Common myeloid progenitor, CD34-positive (primary cell): Measurements from ENCODE around the gene TLX2. TPM values are rescaled to one million over a fixed set of nuclear protein-coding genes. Genes with fewer than 3 reads are reported as not detected.
"Not testable (repeated sequence)": the region's sequence is repeated elsewhere in the genome, so short reads cannot be mapped to it uniquely, and the experiment has no call there.

Experiments
- CTCF ChIA-PET: fragments of 350-600 bp; sonication (Branson Sonifier 250); formaldehyde crosslinking; loops from one replicate; lab custom pipeline; 2021; ENCODE audit warnings: antibody characterized with exemption; lab: Charles Lee
- POLR2A ChIA-PET: fragments of 350-600 bp; sonication (Branson Sonifier 250); formaldehyde crosslinking; loops from one replicate; lab custom pipeline; 2021; ENCODE audit warnings: antibody characterized with exemption; lab: Charles Lee
- DNase-seq, 3 donors: peaks; one replicate each; pipeline versions ENCODE4 v3.0.0 to v3.0.0-alpha.2; 2013
- H3K27ac ChIP-seq, 2 experiments: 1 replicate in 1 of 2; 2 replicates in 1 of 2; pipeline ENCODE4 v1.7.0; 2013; ENCODE audit warnings: inconsistent platforms in 2 of 2, low read length in 2 of 2, mild to moderate bottlenecking in 2 of 2, low read depth in 1 of 2, moderate library complexity in 1 of 2; ENCODE audit not compliant: severe bottlenecking in 2 of 2, insufficient read depth in 1 of 2, poor library complexity in 1 of 2
- H3K27me3 ChIP-seq, 5 experiments: replicated peaks in 2 of 5; 1 replicate in 3 of 5; 2 replicates in 2 of 5; pipeline versions ENCODE4 v1.6.1 to v1.7.0; 2013; ENCODE audit warnings: low read length in 4 of 5, mild to moderate bottlenecking in 2 of 5, moderate library complexity in 2 of 5, inconsistent platforms in 1 of 5; ENCODE audit not compliant: insufficient read depth in 5 of 5, control insufficient read depth in 4 of 5
- H3K36me3 ChIP-seq, 4 experiments: 1 replicate in 2 of 4; 2 replicates in 2 of 4; pipeline versions ENCODE4 v1.6.1 to v1.7.0; 2013; ENCODE audit warnings: low read length in 3 of 4, control low read depth in 1 of 4, mild to moderate bottlenecking in 1 of 4; ENCODE audit not compliant: control insufficient read depth in 4 of 4, insufficient read depth in 4 of 4
- H3K4me1 ChIP-seq, 4 experiments: 1 replicate in 3 of 4; 2 replicates in 1 of 4; pipeline versions ENCODE4 v1.6.1 to v1.7.1; 2013; ENCODE audit warnings: low read length in 3 of 4, mild to moderate bottlenecking in 3 of 4, control low read depth in 1 of 4, inconsistent platforms in 1 of 4, moderate library complexity in 1 of 4; ENCODE audit not compliant: control insufficient read depth in 4 of 4, insufficient read depth in 4 of 4; ENCODE audit errors: control extremely low read depth in 1 of 4
- H3K4me3 ChIP-seq, 7 experiments: 1 replicate in 4 of 7; 2 replicates in 3 of 7; pipeline versions ENCODE4 v1.5.1 to v1.7.0; 2013; ENCODE audit warnings: mild to moderate bottlenecking in 7 of 7, low read length in 6 of 7, moderate library complexity in 6 of 7, inconsistent platforms in 2 of 7, low read depth in 2 of 7, control low read depth in 1 of 7; ENCODE audit not compliant: insufficient read depth in 4 of 7, control insufficient read depth in 1 of 7; ENCODE audit errors: extremely low read depth in 1 of 7
- H3K9me3 ChIP-seq, 5 experiments: 1 replicate in 4 of 5; 2 replicates in 1 of 5; pipeline versions ENCODE4 v1.6.1 to v1.7.1; 2013; ENCODE audit warnings: low read length in 4 of 5, mild to moderate bottlenecking in 2 of 5, inconsistent platforms in 1 of 5, low read depth in 1 of 5, moderate library complexity in 1 of 5; ENCODE audit not compliant: control insufficient read depth in 4 of 5, insufficient read depth in 2 of 5; ENCODE audit errors: control extremely low read depth in 1 of 5
- WGBS: methylation state at CpG from one replicate; pipeline ENCODE4 v1.1.5; 2013; ENCODE audit not compliant: insufficient coverage; 5-methylcytosine and 5-hydroxymethylcytosine counted together
- polyA plus RNA-seq: library from polyadenylated mRNA; unstranded; fragments of 120-200 nt; gene quantifications from one replicate; pipeline ENCODE4 v1.2.1, GENCODE V29; 2013

TLX2 gene
- not detected for polyA plus RNA-seq

- Histone ChIP-seq H3K4me3 (peak within 1 kb of the TSS in 4 of 7 experiments; percentile 22 to 56 (median 52)), H3K4me1 (peaks cover 0 to 38% (median 30%) of the 10 kb centered on the region in 4 experiments), H3K36me3 (no peaks in the 10 kb centered on the region), H3K27ac (no peak within 1 kb of the TSS), H3K27me3 (peaks cover 16 to 99% (median 55%) of the 10 kb centered on the region in 5 experiments), H3K9me3 (peaks cover 0 to 6% (median 0%) of the 10 kb centered on the region in 5 experiments)
- DNase-seq, result peak in 2 of 3 donors; percentile 40 to 42
- ChIA-PET POLR2A (interaction anchor here (1.1 kb wide), 1 partner anchor 15 kb away, joined by 3 read pairs; the partner anchor contains the start of genes AUP1 and HTRA2), CTCF (interaction anchor here (1.1 to 9.0 kb wide), 6 partner anchors 9 to 73 kb away, joined by 3 to 53 read pairs (median 7); partner anchors contain the start of genes AUP1, CCDC142, HTRA2 and TTC31)
- under 1% methylated on average over 58 of the region's 82 CpGs for WGBS
Measured at GRCh38 chr2:74514368-74515270, at the start of gene TLX2. Gene TLX2 (plus strand): TSS chr2:74514450. CDS start chr2:74514807, 357 bp downstream.

- H3K4me3 ChIP-seq, DNase-seq, H3K9me3 ChIP-seq, H3K27me3 ChIP-seq: not testable (repeated sequence)
- POLR2A ChIA-PET, result interaction anchor here (2.9 kb wide), 1 partner anchor 12 kb away, joined by 12 read pairs; the partner anchor contains the start of gene WBP1
- CTCF ChIA-PET, result interaction anchor here (1.5 kb wide), 1 partner anchor 62 kb away, joined by 5 read pairs; no protein-coding TSS in a partner anchor
- Histone ChIP-seq H3K27ac (peak overlapping the region in 1 of 2 experiments; percentile 84), H3K36me3 (peaks cover 0 to 16% (median 15%) of the 10 kb centered on the region in 4 experiments), H3K4me1 (peaks cover 12 to 34% (median 25%) of the 10 kb centered on the region in 4 experiments)
- 99% methylated on average over 9 of the region's 12 CpGs for WGBS
Measured at GRCh38 chr2:74470742-74471141, 43.5 kb upstream of the TLX2 start.

GRCh38 chr2:74471332-74472065 lies 42.8 kb upstream of the TLX2 start:
- Histone ChIP-seq H3K27ac (peak overlapping the region; percentile 78 to 84), H3K9me3 (no peaks in the 10 kb centered on the region), H3K27me3 (no peaks in the 10 kb centered on the region), H3K36me3 (peaks cover 0 to 21% (median 17%) of the 10 kb centered on the region in 4 experiments), H3K4me1 (peaks cover 7 to 29% (median 21%) of the 10 kb centered on the region in 4 experiments), H3K4me3 (peak overlapping the region; percentile 40 to 93 (median 87))
- ChIA-PET POLR2A (interaction anchor here (1.3 to 2.9 kb wide), 2 partner anchors 13 to 17 kb away, joined by 4 to 12 read pairs; partner anchors contain the start of genes INO80B and WBP1), CTCF (interaction anchor here (0.8 to 1.5 kb wide), 2 partner anchors 51 to 61 kb away, joined by 3 to 5 read pairs; no protein-coding TSS in a partner anchor)
- no peak for DNase-seq
- WGBS, result 97% methylated on average over 3 of the region's 16 CpGs

GRCh38 chr2:74472086-74472944 lies 41.9 kb upstream of the TLX2 start, which contains the start of gene MRPL53:
Gene MRPL53 (minus strand): TSS chr2:74472680. CDS start chr2:74472660, 20 bp downstream.
- H3K27ac ChIP-seq, result peak within 1 kb of the TSS; percentile 78 to 84
- CTCF ChIA-PET, result interaction anchor here (0.7 to 3.9 kb wide), 12 partner anchors 11 to 222 kb away, joined by 3 to 39 read pairs (median 4); partner anchors contain the start of genes CCDC142, INO80B, TTC31 and WBP1
- no peaks in the 10 kb centered on the region for H3K27me3 ChIP-seq
- POLR2A ChIA-PET, result interaction anchor here (0.6 to 2.9 kb wide), 4 partner anchors 9 to 82 kb away, joined by 3 to 13 read pairs (median 8); partner anchors contain the start of genes CCDC142, INO80B, TTC31 and WBP1
- peak within 1 kb of the TSS; percentile 40 to 93 (median 87) for H3K4me3 ChIP-seq
- 0% methylated on average over 65 of the region's 66 CpGs for WGBS
- H3K36me3 ChIP-seq, result peaks cover 0 to 24% (median 19%) of the 10 kb centered on the region in 4 experiments
- H3K4me1 ChIP-seq, result peaks cover 7 to 35% (median 21%) of the 10 kb centered on the region in 4 experiments
- peak; percentile 98 to 99 (median 99) for DNase-seq
- no peaks in the 10 kb centered on the region for H3K9me3 ChIP-seq

- DNase-seq, result no peak
- WGBS, result 0% methylated on average over 4 of the region's 7 CpGs
- H3K4me3 ChIP-seq, result peak overlapping the region; percentile 40 to 93 (median 87)
- POLR2A ChIA-PET, result interaction anchor here (0.6 to 2.9 kb wide), 4 partner anchors 9 to 81 kb away, joined by 3 to 13 read pairs (median 8); partner anchors contain the start of genes CCDC142, INO80B, TTC31 and WBP1
- peaks cover 2 to 25% (median 19%) of the 10 kb centered on the region in 4 experiments for H3K36me3 ChIP-seq
- CTCF ChIA-PET, result interaction anchor here (0.7 to 3.9 kb wide), 10 partner anchors 10 to 223 kb away, joined by 3 to 39 read pairs (median 4); partner anchors contain the start of genes CCDC142, INO80B, TTC31 and WBP1
- H3K9me3 ChIP-seq, result no peaks in the 10 kb centered on the region
- no peaks in the 10 kb centered on the region for H3K27me3 ChIP-seq
- H3K4me1 ChIP-seq, result peaks cover 7 to 39% (median 21%) of the 10 kb centered on the region in 4 experiments
- peak overlapping the region; percentile 78 to 84 for H3K27ac ChIP-seq
Measured at GRCh38 chr2:74472945-74473258, 41.3 kb upstream of the TLX2 start.
